ENCODE data around the gene MALSU1.

GRCh38 chr7:23254051-23254681 is 45.0 kb upstream of the MALSU1 start:
- TF ChIP-seq CTCF (conservative IDR thresholded peaks at IDR 0.05; ENCODE audit: low read length) (no peak), EZH2phosphoT487 (IDR thresholded peaks at IDR 0.05; ENCODE audit: borderline replicate concordance) (no peak)

Data from Loucy (cell line).